ENCODE measurements around the gene SPN. TPM values are rescaled to one million over a fixed set of nuclear protein-coding genes. Genes with fewer than 3 reads are reported as not detected.
"Not testable (repeated sequence)": the region's sequence is repeated elsewhere in the genome, so short reads cannot be mapped to it uniquely, and the experiment has no call there.

The SPN gene
- polyA plus RNA-seq, 2 of the 4 experiments (the other 2 are of a cell fraction), result 0.03 TPM; not detected in 1

GRCh38 chr16:29613307-29614057, 49.6 kb upstream of the SPN start (continued):
- peak; percentile 28; the same call in 1 of the 2 replicates for TF ChIP-seq REST (IDR thresholded peaks at IDR 0.05)

- Histone ChIP-seq H3K27ac (peak overlapping the region; percentile 81 to 92), H3K4me2 (peak overlapping the region; percentile 61), H3K4me1 (peaks cover 17% of the 10 kb centered on the region)
- TF ChIP-seq MAX (IDR thresholded peaks at IDR 0.05) (peak; percentile 48), GATA3 (IDR thresholded peaks at IDR 0.05; ENCODE audit: borderline replicate concordance) (peak; percentile 32; the same call in 1 of the 2 replicates), ATOH8 (CRISPR knock-in tag; IDR thresholded peaks at IDR 0.05; ENCODE audit: low read depth) (0 out of 2 replicates have a peak, but pooled peaks have one; percentile 40), FOSL2 (CRISPR knock-in tag; IDR thresholded peaks at IDR 0.05) (peak; percentile 7; the same call in 1 of the 2 replicates), JUN (IDR thresholded peaks at IDR 0.05) (peak in 1 of 2 experiments; percentile 31; a peak in 2 of 5 replicates)
- H3K9me3 ChIP-seq; H3K4me3 ChIP-seq; POLR2A ChIA-PET; CTCF ChIA-PET; FAIRE-seq; TF ChIP-seq FOSL2 (IDR thresholded peaks at IDR 0.05): not testable (repeated sequence)
- peak; percentile 1 to 88 for DNase-seq (ENCODE audit: low read depth in 1 of 2, low spot score in 1 of 2)
- peak; percentile 57 to 70 for ATAC-seq
- WGBS (ENCODE audit: missing lambda C conversion rate), result 22% methylated on average over 18 of the region's 22 CpGs
Observed at GRCh38 chr16:29614691-29615314, 48.2 kb upstream of the SPN start.

- H3K4me3 ChIP-seq; FAIRE-seq; POLR2A ChIA-PET; DNase-seq (ENCODE audit: low read depth in 1 of 2, low spot score in 1 of 2); H3K9me3 ChIP-seq; CTCF ChIA-PET; H3K4me2 ChIP-seq; ATAC-seq: not testable (repeated sequence)
- Histone ChIP-seq H3K27ac (peak overlapping the region in 1 of 2 experiments; percentile 62; a peak in 3 of 6 replicates), H3K4me1 (peaks cover 17% of the 10 kb centered on the region)
- WGBS (ENCODE audit: missing lambda C conversion rate), result 62% methylated on average over 5 of the region's 6 CpGs
Observed at GRCh38 chr16:29616127-29616526, 46.9 kb upstream of the SPN start.

- 86% methylated on average over 5 of the region's 6 CpGs for WGBS (ENCODE audit: missing lambda C conversion rate)
- H3K9me3 ChIP-seq; POLR2A ChIA-PET; H3K4me1 ChIP-seq; DNase-seq (ENCODE audit: low read depth in 1 of 2, low spot score in 1 of 2); H3K4me2 ChIP-seq; H3K27ac ChIP-seq; H3K4me3 ChIP-seq; CTCF ChIA-PET; FAIRE-seq: not testable (repeated sequence)
- ATAC-seq, result peak in 1 of 2 experiments; percentile 65; a peak in 3 of 6 replicates
- TF ChIP-seq RAD21 (conservative IDR thresholded peaks at IDR 0.05 in 1 of 2, IDR thresholded peaks at IDR 0.05 in 1 of 2) (peak in 1 of 2 experiments; percentile 26; a peak in 2 of 5 replicates), CTCF (IDR thresholded peaks at IDR 0.05) (peak; percentile 11; the same call in 1 of the 3 replicates)
Observed at GRCh38 chr16:29620591-29620990, 42.5 kb upstream of the SPN start.

GRCh38 chr16:29622738-29623137, 40.3 kb upstream of the SPN start:
- H3K4me2 ChIP-seq; H3K4me1 ChIP-seq; POLR2A ChIA-PET; FAIRE-seq; DNase-seq (ENCODE audit: low read depth in 1 of 2, low spot score in 1 of 2); CTCF ChIA-PET; H3K4me3 ChIP-seq; H3K27ac ChIP-seq; ATAC-seq; H3K9me3 ChIP-seq: not testable (repeated sequence)
- whole genome bisulfite sequencing (ENCODE audit: missing lambda C conversion rate), result 82% methylated on average over 6 of the region's 18 CpGs

GRCh38 chr16:29623253-29623652, 39.8 kb upstream of the SPN start:
- H3K4me1 ChIP-seq; POLR2A ChIA-PET; H3K27ac ChIP-seq; H3K4me2 ChIP-seq; DNase-seq (ENCODE audit: low read depth in 1 of 2, low spot score in 1 of 2); CTCF ChIA-PET; FAIRE-seq; H3K4me3 ChIP-seq; ATAC-seq; H3K9me3 ChIP-seq: not testable (repeated sequence)
- 87% methylated on average over 5 of the region's 5 CpGs for WGBS (ENCODE audit: missing lambda C conversion rate)

GRCh38 chr16:29625114-29625513, 37.9 kb upstream of the SPN start:
- CTCF ChIA-PET; DNase-seq (ENCODE audit: low read depth in 1 of 2, low spot score in 1 of 2); H3K9me3 ChIP-seq; H3K4me2 ChIP-seq; POLR2A ChIA-PET; H3K27ac ChIP-seq; H3K4me1 ChIP-seq; H3K4me3 ChIP-seq; FAIRE-seq: not testable (repeated sequence)
- 84% methylated on average over 4 of the region's 4 CpGs for WGBS (ENCODE audit: missing lambda C conversion rate)
- peak in 1 of 2 experiments; percentile 44; a peak in 3 of 6 replicates for ATAC-seq

All from A549 (cell line).